Measurements from ENCODE around the gene ISYNA1. TPM values are rescaled to one million over a fixed set of nuclear protein-coding genes. Genes with fewer than 3 reads are reported as not detected.

ISYNA1 gene
- total and polyA plus RNA-seq, 2 donors: 26.0 to 35.6 TPM

DNA sequence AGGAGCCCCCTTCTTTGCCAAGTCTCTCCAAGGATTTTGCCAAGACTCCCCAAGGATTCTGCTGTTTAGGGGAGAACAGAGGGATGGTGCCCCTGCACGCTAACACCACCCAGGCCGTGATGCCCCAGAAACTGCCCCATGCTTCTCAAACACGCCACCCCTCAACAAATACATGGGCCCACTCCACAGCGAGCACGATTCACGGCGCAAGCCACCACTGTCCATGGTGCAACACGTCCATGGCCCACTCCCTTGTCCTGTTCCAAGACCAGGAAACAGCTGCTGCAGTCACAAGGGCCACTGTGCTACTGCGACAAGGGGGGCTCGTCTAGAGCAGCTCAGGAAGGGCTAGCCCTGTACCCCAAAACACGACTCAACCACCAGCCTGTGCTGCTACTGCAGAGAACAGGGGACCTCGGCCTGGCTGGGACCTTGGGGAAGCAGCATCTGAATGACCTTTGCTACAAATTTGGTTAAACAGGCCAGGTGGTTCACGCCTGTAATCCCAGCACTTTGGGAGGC lies 36.5 kb upstream of the ISYNA1 start:
- no peak overlapping the region for H3K4me3 ChIP-seq (ENCODE audit: low read depth, low read length)
- 88% methylated on average over 13 of the region's 13 CpGs for WGBS
- no peaks in the 10 kb centered on the region for H3K36me3 ChIP-seq (ENCODE audit: insufficient read depth)
- DNase-seq (ENCODE audit: extremely low spot score): no peak
- H3K4me1 ChIP-seq (ENCODE audit: insufficient read depth): no peaks in the 10 kb centered on the region
- no peak overlapping the region for H3K27ac ChIP-seq (ENCODE audit: low read depth)

DNA sequence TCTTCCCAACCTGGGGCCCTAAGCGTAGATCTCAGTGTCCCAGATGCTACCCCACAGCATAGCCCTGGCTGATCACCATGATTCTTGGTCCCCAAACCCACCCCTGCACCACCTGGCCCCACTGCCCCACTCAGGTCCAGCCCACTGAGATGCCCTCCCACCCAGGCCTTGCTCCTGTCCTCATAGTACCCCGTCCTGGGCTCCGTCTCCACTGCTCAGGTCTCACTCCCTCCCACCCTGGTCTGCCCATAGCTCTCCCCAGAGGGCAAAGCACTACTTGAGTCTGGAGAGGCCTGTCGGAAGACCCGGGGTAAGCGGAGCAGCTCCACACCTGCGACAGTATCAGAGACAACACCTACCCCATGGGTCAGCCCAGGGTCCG lies 35.8 kb upstream of the ISYNA1 start:
- DNase-seq (ENCODE audit: extremely low spot score): no peak
- 88% methylated on average over 8 of the region's 8 CpGs for WGBS
- Histone ChIP-seq H3K4me3 (ENCODE audit: low read depth, low read length) (no peak overlapping the region), H3K27ac (ENCODE audit: low read depth) (no peak overlapping the region), H3K36me3 (ENCODE audit: insufficient read depth) (no peaks in the 10 kb centered on the region), H3K4me1 (ENCODE audit: insufficient read depth) (no peaks in the 10 kb centered on the region)

DNA sequence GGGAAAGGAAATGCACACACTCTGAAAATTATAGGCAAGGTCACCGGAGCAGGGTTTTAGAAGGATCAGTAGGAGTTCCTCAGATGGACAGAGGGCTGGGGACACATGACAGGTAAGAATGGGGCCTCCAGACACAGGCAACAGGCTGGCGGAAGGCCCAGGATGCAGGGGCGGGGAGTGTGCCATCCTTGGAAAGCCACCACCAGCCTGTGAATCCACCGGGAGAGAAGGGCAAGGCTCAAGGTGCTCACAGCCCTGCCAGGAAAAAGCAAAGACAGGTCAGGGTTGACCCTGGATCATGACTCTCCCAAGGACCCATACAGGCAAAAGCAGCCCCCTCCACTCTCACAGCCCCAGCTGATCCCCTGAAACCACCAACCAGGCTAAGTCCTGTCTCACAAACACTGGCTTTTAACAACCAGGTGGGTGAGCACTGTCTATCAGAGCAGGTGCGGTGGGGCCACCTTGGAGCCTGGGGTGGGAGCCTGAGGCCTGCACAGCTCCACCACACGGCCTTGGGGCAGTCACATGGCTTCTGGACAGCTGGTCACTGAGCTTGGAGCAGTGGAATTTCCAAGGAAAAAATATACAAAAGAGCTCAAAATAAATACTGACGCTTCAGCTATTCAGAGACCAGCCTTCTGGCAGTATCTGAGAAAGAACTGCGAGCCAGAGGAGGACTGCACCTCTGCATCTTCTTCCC lies 35.2 kb upstream of the ISYNA1 start:
- peak overlapping the region; percentile 57 for H3K27ac ChIP-seq (ENCODE audit: low read depth)

DNA sequence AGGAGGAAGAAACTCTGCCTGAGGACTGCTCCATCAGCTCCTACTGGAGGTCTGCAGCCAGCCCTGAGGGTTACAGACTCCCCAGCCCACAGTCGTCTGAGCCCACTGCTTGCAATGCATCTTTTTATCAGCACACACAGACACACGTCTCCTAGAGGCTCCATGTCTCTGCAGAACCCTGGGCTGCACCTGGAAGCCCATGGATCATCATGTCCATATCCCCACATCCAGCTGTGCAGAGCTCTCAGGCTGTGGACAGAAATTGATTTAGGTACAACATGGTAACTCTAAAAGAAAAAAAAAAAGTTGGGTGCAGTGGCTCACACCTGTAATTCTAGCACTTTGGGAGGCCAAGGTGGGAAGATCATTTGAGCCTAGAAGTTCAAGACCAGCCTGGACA lies 32.9 kb upstream of the ISYNA1 start:
- Histone ChIP-seq H3K4me1 (ENCODE audit: insufficient read depth) (no peaks in the 10 kb centered on the region), H3K27ac (ENCODE audit: low read depth) (no peak overlapping the region), H3K36me3 (ENCODE audit: insufficient read depth) (no peaks in the 10 kb centered on the region), H3K4me3 (ENCODE audit: low read depth, low read length) (no peak overlapping the region)
- 65% methylated on average over 2 of the region's 2 CpGs for WGBS
- DNase-seq (ENCODE audit: extremely low spot score): no peak

More for the DNA sequence above, 35.2 kb upstream of the ISYNA1 start:
- 68% methylated on average over 8 of the region's 8 CpGs for WGBS
- DNase-seq (ENCODE audit: extremely low spot score): no peak
- H3K4me1 ChIP-seq (ENCODE audit: insufficient read depth): no peaks in the 10 kb centered on the region
- H3K4me3 ChIP-seq (ENCODE audit: low read depth, low read length): no peak overlapping the region
- no peaks in the 10 kb centered on the region for H3K36me3 ChIP-seq (ENCODE audit: insufficient read depth)

DNA sequence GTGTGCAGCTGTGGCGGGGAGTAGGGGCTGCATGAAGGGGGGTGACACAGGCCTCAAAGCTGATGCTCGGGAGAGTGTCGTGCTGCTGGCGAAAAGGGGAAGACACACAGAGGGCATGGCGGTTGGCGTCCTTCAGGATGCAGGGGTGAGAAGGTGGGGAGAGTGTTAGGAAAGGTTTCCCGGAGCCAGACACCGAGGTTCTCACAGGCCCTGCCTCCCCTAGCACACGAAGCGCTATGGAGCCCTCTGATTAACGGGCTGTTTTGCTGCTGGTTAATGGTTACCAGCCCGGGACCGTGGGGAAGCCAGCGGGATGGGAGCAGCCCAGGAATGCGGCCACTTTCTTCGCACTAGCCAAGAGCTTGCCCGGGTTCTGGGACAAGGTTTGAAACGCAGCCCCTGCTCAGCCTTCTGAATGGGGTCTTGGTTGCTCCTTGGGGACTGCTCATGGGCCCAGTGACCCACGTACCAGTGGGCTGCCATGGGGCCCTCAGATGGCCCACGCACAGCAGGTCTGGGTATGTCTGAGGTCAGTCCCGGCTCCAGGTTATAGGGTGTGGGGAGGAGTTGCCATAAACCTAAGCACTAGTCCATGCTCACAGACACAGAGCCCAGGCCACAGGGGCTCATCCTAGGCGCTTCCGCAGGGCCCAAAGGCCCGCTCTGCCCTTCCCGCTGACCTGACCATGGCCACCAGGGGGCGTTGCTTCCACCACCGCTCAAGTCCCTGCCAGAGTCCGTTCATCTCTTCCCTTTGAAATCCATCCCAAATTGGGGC lies 31.3 kb upstream of the ISYNA1 start:
- no peaks in the 10 kb centered on the region for H3K4me1 ChIP-seq (ENCODE audit: insufficient read depth)

DNA sequence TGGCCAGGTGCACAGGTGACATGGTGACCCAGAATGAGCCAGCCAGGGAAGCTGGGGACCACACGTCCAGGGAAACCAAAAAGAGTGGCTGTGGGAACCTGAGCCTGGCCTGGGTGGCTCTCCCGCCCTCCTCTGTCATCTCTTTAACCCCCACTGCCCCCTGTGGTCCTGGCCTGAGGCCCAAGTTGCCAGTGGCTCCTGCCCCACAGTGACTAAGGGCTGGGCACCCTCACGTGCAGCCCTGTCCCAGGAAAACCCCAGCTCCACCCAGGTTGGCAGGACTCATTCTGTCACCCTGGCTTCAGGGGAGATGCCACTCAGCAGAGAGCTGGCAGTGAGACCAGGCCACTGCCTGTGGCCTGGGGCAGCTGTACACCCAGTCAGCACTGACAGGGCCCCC lies 30.6 kb upstream of the ISYNA1 start:
- H3K36me3 ChIP-seq (ENCODE audit: insufficient read depth): peaks cover 5% of the 10 kb centered on the region
- H3K4me3 ChIP-seq (ENCODE audit: low read depth, low read length): no peak overlapping the region
- no peak for DNase-seq (ENCODE audit: extremely low spot score)
- WGBS: 83% methylated on average over 3 of the region's 3 CpGs
- no peaks in the 10 kb centered on the region for H3K4me1 ChIP-seq (ENCODE audit: insufficient read depth)
- no peak overlapping the region for H3K27ac ChIP-seq (ENCODE audit: low read depth)

More for the DNA sequence above, 31.3 kb upstream of the ISYNA1 start:
- Histone ChIP-seq H3K4me3 (ENCODE audit: low read depth, low read length) (no peak overlapping the region), H3K27ac (ENCODE audit: low read depth) (no peak overlapping the region), H3K36me3 (ENCODE audit: insufficient read depth) (peaks cover 5% of the 10 kb centered on the region)
- 78% methylated on average over 28 of the region's 28 CpGs for WGBS
- DNase-seq (ENCODE audit: extremely low spot score): no peak

DNA sequence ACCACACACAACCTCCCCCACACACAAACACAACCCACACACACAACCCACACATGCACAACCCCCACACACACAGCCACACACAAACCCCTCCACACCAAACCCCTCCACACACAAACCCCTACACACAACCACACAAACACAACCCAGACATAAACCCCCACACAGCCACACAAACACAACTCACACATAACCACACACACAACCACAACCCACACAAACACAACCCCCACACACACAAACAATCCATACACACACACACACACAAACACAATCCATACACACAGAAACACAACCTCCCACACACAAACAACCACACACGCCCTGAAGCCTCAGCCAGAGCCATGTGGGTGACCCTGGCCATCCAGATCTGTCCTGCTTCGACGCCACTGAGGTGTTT lies 30.0 kb upstream of the ISYNA1 start:
- 89% methylated on average over 3 of the region's 3 CpGs for WGBS
- Histone ChIP-seq H3K27ac (ENCODE audit: low read depth) (no peak overlapping the region), H3K4me1 (ENCODE audit: insufficient read depth) (no peaks in the 10 kb centered on the region), H3K4me3 (ENCODE audit: low read depth, low read length) (no peak overlapping the region), H3K36me3 (ENCODE audit: insufficient read depth) (peaks cover 5% of the 10 kb centered on the region)
- no peak for DNase-seq (ENCODE audit: extremely low spot score)

DNA sequence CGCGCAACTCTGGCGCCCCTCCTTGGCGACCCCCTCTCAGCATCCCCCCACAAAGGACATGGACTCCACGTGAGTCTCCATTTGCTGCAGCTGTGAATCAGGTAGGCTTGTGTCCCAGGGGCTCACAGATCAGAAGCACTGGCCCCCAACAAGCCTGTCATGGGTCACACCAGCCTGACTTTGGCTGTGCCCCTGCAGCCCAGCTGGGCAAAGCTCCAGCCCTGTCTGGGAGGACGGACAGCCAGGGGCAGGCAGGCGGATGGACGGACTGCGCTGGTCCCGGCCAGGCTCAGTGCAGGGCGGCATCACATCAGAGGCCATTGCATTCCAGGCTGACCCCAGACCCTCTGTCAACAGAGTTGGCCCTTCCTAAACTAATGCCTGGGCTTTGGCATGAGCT lies 28.4 kb upstream of the ISYNA1 start:
- DNase-seq (ENCODE audit: extremely low spot score): no peak
- no peak overlapping the region for H3K4me3 ChIP-seq (ENCODE audit: low read depth, low read length)
- H3K27ac ChIP-seq (ENCODE audit: low read depth): no peak overlapping the region
- H3K4me1 ChIP-seq (ENCODE audit: insufficient read depth): no peaks in the 10 kb centered on the region
- WGBS: 88% methylated on average over 11 of the region's 11 CpGs
- peaks cover 5% of the 10 kb centered on the region for H3K36me3 ChIP-seq (ENCODE audit: insufficient read depth)

DNA sequence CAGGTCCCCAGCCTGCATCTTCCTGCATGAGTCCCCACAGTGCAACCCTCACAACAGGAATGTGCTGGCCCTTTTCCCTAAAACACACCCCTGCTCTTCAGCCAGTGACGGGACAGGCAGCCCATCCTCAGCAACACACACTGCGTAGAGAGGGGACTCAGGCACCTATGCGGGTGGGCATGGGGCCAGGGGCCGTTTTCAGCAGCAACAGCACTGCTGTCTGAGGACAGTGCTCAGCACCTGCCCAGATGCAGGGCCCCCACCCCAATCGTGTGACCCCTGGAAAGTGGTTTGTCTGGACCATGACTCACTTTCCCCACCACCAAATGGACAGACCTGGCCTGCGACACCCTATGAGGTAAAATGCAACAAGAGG lies 28.0 kb upstream of the ISYNA1 start:
- Histone ChIP-seq H3K27ac (ENCODE audit: low read depth) (no peak overlapping the region), H3K36me3 (ENCODE audit: insufficient read depth) (peaks cover 5% of the 10 kb centered on the region), H3K4me3 (ENCODE audit: low read depth, low read length) (no peak overlapping the region), H3K4me1 (ENCODE audit: insufficient read depth) (no peaks in the 10 kb centered on the region)
- 87% methylated on average over 6 of the region's 6 CpGs for WGBS
- no peak for DNase-seq (ENCODE audit: extremely low spot score)

DNA sequence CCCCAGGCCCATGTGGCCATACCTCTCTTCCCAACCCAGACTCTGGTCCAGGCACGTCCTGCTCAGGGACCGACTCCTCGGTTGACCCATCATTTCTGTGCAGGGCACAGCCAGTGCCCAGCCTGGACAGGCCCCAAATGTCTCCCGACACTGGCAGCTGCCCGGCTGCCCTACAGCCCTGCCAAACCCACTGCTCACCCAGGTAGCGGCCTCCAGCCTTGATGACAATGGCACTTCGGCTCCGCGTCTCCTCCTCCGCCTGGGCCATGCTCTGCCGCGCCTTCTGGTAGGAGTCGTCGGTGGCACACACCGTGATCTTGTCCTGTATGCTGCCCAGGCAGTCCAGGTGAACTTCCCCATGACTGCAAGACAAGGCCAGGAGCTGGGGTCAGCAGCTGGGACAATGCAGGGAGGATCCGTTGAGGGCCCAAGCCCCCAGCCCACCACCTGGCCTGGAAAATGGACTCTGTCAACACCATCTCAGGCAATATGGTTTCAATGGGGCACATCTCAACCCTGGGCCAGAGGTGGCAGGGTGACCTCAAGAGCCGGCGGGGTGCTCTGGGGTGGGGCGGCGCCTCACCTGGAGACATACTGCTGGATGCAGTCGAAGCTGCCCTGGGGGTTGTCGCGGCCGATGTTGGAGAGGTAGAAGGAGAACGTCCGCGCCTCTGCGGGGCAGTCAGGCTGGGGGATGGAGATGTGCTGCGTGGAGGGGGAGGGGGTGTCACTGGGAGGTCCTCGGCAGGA lies 27.5 kb upstream of the ISYNA1 start:
- H3K4me1 ChIP-seq (ENCODE audit: insufficient read depth): no peaks in the 10 kb centered on the region
- H3K4me3 ChIP-seq (ENCODE audit: low read depth, low read length): no peak overlapping the region
- DNase-seq (ENCODE audit: extremely low spot score): no peak
- H3K27ac ChIP-seq (ENCODE audit: low read depth): peak overlapping the region; percentile 54
- 91% methylated on average over 30 of the region's 30 CpGs for WGBS
- peaks cover 5% of the 10 kb centered on the region for H3K36me3 ChIP-seq (ENCODE audit: insufficient read depth)

DNA sequence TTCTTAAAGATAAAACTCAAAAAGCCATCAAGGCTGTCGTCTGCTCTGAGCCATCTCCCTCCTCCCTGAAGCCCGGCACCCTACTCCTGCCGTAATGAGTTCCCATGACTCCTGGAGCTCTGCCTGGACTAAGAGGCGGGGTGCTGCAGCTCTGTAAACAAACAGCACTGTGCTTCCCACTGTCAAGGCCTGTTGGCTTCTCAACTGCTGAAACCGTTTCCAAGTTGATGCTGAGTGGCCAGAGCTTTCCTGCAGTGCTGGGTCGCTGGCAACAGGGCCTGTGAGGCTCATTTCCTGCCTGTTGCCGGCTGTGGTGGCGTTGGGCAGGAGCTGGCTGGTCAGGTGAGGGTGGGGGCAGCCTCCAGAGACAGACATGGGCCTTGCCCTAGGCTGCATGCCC lies 26.7 kb upstream of the ISYNA1 start:
- WGBS: 12% methylated on average over 8 of the region's 8 CpGs
- no peak overlapping the region for H3K4me3 ChIP-seq (ENCODE audit: low read depth, low read length)

DNA sequence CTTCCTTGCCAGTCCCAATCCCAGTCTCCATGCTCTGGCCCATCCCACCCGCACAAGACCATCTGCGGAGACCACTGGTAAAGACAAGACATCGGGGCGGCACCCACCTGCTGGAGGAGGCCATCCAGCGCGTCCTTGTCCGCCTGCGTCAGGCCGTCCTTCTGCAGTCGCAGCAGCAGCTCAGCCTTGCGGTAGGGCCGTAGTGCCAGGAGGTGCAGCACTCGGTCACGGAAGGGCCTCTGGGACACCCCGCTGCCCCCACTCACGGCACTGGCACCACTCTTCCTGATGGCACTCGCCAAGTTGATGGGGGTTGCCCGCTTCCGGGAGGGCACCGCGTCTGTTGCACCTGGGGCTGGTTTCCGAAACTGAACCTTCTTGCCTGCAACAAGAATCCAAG lies 23.5 kb upstream of the ISYNA1 start:
- no peak for DNase-seq (ENCODE audit: extremely low spot score)
- H3K27ac ChIP-seq (ENCODE audit: low read depth): no peak overlapping the region
- no peak overlapping the region for H3K4me3 ChIP-seq (ENCODE audit: low read depth, low read length)
- WGBS: 96% methylated on average over 22 of the region's 22 CpGs
- H3K4me1 ChIP-seq (ENCODE audit: insufficient read depth): no peaks in the 10 kb centered on the region
- peaks cover 5% of the 10 kb centered on the region for H3K36me3 ChIP-seq (ENCODE audit: insufficient read depth)

More for the DNA sequence above, 26.7 kb upstream of the ISYNA1 start:
- Histone ChIP-seq H3K4me1 (ENCODE audit: insufficient read depth) (no peaks in the 10 kb centered on the region), H3K27ac (ENCODE audit: low read depth) (peak overlapping the region; percentile 54), H3K36me3 (ENCODE audit: insufficient read depth) (peaks cover 5% of the 10 kb centered on the region)
- no peak for DNase-seq (ENCODE audit: extremely low spot score)

DNA sequence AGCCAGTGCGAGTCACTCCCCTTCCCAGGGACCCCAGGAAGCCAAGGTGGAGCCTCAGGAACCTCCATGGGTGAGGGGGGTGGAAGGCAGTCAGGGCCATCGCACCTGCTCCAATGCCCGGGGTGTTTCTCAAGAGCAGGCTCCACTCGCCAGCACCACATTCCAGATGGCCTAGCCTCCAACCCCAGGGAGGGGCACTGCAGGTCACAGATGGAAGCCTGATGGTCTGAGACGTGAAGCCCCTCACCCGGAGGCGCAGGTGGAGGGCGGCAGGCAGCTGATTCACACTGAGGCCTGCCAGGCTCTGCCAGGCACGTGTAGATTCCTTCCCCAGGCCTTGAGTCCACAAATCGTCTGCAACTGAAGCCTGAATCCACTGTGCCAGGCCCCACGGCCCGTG lies 23.0 kb upstream of the ISYNA1 start:
- H3K27ac ChIP-seq (ENCODE audit: low read depth): no peak overlapping the region
- no peak overlapping the region for H3K4me3 ChIP-seq (ENCODE audit: low read depth, low read length)
- 85% methylated on average over 12 of the region's 12 CpGs for WGBS
- H3K36me3 ChIP-seq (ENCODE audit: insufficient read depth): peaks cover 7% of the 10 kb centered on the region
- no peaks in the 10 kb centered on the region for H3K4me1 ChIP-seq (ENCODE audit: insufficient read depth)
- DNase-seq (ENCODE audit: extremely low spot score): no peak
